ENCODE measurements around the gene OR4D2. TPM values are rescaled to one million over a fixed set of nuclear protein-coding genes. Genes with fewer than 3 reads are reported as not detected.
A peak's percentile ranks its signal among the peaks of the same experiment; 100 is the strongest.

OR4D2 gene
- total and polyA plus RNA-seq, 2 of the 13 experiments (the other 11 are each of a cell fraction or from before 2014, with no cell fraction given) = not detected

DNA sequence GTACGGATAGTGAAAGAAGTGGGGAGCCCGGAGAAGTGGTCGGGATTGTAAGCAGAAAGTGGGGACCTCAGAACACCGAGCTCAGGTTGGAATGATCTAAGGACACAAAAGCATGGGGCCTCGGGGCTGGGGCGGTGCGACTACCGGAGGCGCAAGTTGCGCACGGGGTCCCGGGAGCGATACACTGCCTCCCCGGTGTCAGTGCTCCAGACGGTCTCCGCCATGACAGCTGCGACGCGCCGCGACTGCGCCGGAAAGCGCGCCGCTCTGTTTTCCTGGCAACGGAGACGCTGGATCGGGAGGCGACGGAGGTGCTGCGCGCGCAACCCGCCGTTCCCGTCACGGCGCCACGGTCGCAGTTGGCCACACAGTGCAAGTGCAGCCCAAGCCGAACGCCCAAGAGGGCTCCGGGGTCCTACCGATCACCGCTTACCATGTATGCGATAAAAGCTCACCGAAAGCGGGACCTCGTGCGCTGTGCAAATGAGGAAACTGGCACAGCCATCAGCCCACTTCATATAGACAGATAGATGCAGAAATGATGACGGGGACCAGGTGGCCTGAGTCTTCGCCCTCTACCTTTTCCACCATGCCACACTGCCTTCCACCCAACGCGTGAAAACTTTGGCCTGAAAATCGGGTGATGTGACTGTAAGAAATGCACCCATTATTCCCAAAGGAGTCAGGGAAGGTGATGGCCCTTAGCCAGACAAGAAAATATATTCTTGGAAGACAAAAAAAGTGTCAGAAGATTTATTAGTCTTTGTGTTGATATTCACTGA, 52.4 kb downstream of the OR4D2 start, which contains the start of gene MKS1 (continued):
- TF ChIP-seq EHMT2 (IDR thresholded peaks at IDR 0.05; ENCODE audit: borderline replicate concordance, low read depth, low read length) (peak; percentile 57; the same call in 1 of the 2 replicates), HNRNPK (IDR thresholded peaks at IDR 0.05; ENCODE audit: low read depth, low read length, poor library complexity, severe bottlenecking) (no peak), ZKSCAN8 (CRISPR knock-in tag; IDR thresholded peaks at IDR 0.05; ENCODE audit: borderline replicate concordance) (peak; percentile 77; the same call in 1 of the 2 replicates), GABPA (IDR thresholded peaks at IDR 0.05; ENCODE audit: low read depth, low read length) (peak; percentile 64), GABPA (CRISPR knock-in tag; IDR thresholded peaks at IDR 0.05; ENCODE audit: low read depth) (peak; percentile 88), REPIN1 (CRISPR knock-in tag; IDR thresholded peaks at IDR 0.05; ENCODE audit: borderline replicate concordance, low read depth) (peak; percentile 57; the same call in 1 of the 2 replicates), ZNF441 (CRISPR knock-in tag; IDR thresholded peaks at IDR 0.05; ENCODE audit: borderline replicate concordance) (no peak)
- TF ChIP-seq, protein P1, sequence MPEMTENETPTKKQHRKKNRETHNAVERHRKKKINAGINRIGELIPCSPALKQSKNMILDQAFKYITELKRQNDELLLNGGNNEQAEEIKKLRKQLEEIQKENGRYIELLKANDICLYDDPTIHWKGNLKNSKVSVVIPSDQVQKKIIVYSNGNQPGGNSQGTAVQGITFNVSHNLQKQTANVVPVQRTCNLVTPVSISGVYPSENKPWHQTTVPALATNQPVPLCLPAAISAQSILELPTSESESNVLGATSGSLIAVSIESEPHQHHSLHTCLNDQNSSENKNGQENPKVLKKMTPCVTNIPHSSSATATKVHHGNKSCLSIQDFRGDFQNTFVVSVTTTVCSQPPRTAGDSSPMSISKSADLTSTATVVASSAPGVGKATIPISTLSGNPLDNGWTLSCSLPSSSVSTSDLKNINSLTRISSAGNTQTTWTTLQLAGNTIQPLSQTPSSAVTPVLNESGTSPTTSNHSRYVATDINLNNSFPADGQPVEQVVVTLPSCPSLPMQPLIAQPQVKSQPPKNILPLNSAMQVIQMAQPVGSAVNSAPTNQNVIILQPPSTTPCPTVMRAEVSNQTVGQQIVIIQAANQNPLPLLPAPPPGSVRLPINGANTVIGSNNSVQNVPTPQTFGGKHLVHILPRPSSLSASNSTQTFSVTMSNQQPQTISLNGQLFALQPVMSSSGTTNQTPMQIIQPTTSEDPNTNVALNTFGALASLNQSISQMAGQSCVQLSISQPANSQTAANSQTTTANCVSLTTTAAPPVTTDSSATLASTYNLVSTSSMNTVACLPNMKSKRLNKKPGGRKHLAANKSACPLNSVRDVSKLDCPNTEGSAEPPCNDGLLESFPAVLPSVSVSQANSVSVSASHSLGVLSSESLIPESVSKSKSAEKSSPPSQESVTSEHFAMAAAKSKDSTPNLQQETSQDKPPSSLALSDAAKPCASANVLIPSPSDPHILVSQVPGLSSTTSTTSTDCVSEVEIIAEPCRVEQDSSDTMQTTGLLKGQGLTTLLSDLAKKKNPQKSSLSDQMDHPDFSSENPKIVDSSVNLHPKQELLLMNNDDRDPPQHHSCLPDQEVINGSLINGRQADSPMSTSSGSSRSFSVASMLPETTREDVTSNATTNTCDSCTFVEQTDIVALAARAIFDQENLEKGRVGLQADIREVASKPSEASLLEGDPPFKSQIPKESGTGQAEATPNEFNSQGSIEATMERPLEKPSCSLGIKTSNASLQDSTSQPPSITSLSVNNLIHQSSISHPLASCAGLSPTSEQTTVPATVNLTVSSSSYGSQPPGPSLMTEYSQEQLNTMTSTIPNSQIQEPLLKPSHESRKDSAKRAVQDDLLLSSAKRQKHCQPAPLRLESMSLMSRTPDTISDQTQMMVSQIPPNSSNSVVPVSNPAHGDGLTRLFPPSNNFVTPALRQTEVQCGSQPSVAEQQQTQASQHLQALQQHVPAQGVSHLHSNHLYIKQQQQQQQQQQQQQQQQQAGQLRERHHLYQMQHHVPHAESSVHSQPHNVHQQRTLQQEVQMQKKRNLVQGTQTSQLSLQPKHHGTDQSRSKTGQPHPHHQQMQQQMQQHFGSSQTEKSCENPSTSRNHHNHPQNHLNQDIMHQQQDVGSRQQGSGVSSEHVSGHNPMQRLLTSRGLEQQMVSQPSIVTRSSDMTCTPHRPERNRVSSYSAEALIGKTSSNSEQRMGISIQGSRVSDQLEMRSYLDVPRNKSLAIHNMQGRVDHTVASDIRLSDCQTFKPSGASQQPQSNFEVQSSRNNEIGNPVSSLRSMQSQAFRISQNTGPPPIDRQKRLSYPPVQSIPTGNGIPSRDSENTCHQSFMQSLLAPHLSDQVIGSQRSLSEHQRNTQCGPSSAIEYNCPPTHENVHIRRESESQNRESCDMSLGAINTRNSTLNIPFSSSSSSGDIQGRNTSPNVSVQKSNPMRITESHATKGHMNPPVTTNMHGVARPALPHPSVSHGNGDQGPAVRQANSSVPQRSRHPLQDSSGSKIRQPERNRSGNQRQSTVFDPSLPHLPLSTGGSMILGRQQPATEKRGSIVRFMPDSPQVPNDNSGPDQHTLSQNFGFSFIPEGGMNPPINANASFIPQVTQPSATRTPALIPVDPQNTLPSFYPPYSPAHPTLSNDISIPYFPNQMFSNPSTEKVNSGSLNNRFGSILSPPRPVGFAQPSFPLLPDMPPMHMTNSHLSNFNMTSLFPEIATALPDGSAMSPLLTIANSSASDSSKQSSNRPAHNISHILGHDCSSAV (CRISPR knock-in tag; IDR thresholded peaks at IDR 0.05; ENCODE audit: borderline replicate concordance) = peak; percentile 88; the same call in 1 of the 2 replicates
- TF ChIP-seq, protein P2, sequence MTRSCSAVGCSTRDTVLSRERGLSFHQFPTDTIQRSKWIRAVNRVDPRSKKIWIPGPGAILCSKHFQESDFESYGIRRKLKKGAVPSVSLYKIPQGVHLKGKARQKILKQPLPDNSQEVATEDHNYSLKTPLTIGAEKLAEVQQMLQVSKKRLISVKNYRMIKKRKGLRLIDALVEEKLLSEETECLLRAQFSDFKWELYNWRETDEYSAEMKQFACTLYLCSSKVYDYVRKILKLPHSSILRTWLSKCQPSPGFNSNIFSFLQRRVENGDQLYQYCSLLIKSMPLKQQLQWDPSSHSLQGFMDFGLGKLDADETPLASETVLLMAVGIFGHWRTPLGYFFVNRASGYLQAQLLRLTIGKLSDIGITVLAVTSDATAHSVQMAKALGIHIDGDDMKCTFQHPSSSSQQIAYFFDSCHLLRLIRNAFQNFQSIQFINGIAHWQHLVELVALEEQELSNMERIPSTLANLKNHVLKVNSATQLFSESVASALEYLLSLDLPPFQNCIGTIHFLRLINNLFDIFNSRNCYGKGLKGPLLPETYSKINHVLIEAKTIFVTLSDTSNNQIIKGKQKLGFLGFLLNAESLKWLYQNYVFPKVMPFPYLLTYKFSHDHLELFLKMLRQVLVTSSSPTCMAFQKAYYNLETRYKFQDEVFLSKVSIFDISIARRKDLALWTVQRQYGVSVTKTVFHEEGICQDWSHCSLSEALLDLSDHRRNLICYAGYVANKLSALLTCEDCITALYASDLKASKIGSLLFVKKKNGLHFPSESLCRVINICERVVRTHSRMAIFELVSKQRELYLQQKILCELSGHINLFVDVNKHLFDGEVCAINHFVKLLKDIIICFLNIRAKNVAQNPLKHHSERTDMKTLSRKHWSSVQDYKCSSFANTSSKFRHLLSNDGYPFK (CRISPR knock-in tag; IDR thresholded peaks at IDR 0.05; ENCODE audit: borderline replicate concordance) = peak; percentile 90; the same call in 1 of the 2 replicates
- TF ChIP-seq, protein P3, sequence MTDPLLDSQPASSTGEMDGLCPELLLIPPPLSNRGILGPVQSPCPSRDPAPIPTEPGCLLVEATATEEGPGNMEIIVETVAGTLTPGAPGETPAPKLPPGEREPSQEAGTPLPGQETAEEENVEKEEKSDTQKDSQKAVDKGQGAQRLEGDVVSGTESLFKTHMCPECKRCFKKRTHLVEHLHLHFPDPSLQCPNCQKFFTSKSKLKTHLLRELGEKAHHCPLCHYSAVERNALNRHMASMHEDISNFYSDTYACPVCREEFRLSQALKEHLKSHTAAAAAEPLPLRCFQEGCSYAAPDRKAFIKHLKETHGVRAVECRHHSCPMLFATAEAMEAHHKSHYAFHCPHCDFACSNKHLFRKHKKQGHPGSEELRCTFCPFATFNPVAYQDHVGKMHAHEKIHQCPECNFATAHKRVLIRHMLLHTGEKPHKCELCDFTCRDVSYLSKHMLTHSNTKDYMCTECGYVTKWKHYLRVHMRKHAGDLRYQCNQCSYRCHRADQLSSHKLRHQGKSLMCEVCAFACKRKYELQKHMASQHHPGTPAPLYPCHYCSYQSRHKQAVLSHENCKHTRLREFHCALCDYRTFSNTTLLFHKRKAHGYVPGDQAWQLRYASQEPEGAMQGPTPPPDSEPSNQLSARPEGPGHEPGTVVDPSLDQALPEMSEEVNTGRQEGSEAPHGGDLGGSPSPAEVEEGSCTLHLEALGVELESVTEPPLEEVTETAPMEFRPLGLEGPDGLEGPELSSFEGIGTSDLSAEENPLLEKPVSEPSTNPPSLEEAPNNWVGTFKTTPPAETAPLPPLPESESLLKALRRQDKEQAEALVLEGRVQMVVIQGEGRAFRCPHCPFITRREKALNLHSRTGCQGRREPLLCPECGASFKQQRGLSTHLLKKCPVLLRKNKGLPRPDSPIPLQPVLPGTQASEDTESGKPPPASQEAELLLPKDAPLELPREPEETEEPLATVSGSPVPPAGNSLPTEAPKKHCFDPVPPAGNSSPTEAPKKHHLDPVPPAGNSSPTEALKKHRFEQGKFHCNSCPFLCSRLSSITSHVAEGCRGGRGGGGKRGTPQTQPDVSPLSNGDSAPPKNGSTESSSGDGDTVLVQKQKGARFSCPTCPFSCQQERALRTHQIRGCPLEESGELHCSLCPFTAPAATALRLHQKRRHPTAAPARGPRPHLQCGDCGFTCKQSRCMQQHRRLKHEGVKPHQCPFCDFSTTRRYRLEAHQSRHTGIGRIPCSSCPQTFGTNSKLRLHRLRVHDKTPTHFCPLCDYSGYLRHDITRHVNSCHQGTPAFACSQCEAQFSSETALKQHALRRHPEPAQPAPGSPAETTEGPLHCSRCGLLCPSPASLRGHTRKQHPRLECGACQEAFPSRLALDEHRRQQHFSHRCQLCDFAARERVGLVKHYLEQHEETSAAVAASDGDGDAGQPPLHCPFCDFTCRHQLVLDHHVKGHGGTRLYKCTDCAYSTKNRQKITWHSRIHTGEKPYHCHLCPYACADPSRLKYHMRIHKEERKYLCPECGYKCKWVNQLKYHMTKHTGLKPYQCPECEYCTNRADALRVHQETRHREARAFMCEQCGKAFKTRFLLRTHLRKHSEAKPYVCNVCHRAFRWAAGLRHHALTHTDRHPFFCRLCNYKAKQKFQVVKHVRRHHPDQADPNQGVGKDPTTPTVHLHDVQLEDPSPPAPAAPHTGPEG (CRISPR knock-in tag; IDR thresholded peaks at IDR 0.05) = no peak

Data from HepG2 (cell line).